ENCODE data around the gene LIM2. TPM values are rescaled to one million over a fixed set of nuclear protein-coding genes. Genes with fewer than 3 reads are reported as not detected.
A peak's percentile ranks its signal among the peaks of the same experiment; 100 is the strongest.

The LIM2 gene
- total and polyA plus RNA-seq, 9 of the 15 experiments (the other 6 are each of a cell fraction or from before 2014, with no cell fraction given): 0.07 to 0.45 (median 0.18) TPM; not detected in 4

DNA sequence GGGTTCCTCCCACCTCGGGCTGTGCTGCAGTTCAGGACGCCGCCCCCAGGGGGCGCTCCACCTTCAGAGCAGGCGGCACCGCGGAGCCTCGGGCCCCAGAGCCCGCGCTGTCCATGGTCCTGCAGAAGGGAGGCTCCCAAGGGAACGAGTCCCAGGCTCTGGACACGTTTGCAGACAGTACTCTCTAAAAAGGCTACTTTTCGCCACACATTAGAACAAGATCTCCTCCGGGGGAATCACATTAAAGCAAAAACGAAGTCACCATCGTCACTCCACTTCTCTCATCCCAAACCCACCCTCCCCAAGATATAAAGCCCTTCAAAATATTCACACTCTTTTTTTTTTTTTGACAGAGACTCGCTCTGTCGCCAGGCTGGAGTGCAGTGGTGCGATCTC is 34.3 kb upstream of the LIM2 start (continued):
- TF ChIP-seq ZBTB49 (CRISPR knock-in tag; IDR thresholded peaks at IDR 0.05; ENCODE audit: borderline replicate concordance) (peak; percentile 97; the same call in 1 of the 2 replicates), HDAC1 (IDR thresholded peaks at IDR 0.05) (peak in 1 of 2 experiments; percentile 59; a peak in 2 of 4 replicates), TOE1 (IDR thresholded peaks at IDR 0.05; ENCODE audit: borderline replicate concordance) (no peak; the same call in 1 of the 2 replicates), TOE1 (CRISPR knock-in tag; IDR thresholded peaks at IDR 0.05; ENCODE audit: borderline replicate concordance, low read depth) (0 out of 2 replicates have a peak, but pooled peaks have one; percentile 84), ZNF511 (CRISPR knock-in tag; IDR thresholded peaks at IDR 0.05) (peak; percentile 99), ZNF431 (CRISPR knock-in tag; IDR thresholded peaks at IDR 0.05) (peak; percentile 79), TCF3 (CRISPR knock-in tag; IDR thresholded peaks at IDR 0.05) (peak; percentile 47; the same call in 1 of the 2 replicates), CBX5 (IDR thresholded peaks at IDR 0.05; ENCODE audit: borderline replicate concordance, low read depth) (0 out of 2 replicates have a peak, but pooled peaks have one; percentile 34), HNRNPLL (IDR thresholded peaks at IDR 0.05; ENCODE audit: low read depth, low read length, poor library complexity, severe bottlenecking) (no peak), TGIF2 (CRISPR knock-in tag; IDR thresholded peaks at IDR 0.05) (peak; percentile 95), CTBP1 (IDR thresholded peaks at IDR 0.05; ENCODE audit: borderline replicate concordance) (peak; percentile 51; the same call in 1 of the 2 replicates), FOXA3 (CRISPR knock-in tag; conservative IDR thresholded peaks at IDR 0.05 in 1 of 2, IDR thresholded peaks at IDR 0.05 in 1 of 2) (peak in 1 of 2 experiments; percentile 85; a peak in 2 of 4 replicates), FOXJ2 (tag; IDR thresholded peaks at IDR 0.05) (no peak)
- TF ChIP-seq, protein P1, sequence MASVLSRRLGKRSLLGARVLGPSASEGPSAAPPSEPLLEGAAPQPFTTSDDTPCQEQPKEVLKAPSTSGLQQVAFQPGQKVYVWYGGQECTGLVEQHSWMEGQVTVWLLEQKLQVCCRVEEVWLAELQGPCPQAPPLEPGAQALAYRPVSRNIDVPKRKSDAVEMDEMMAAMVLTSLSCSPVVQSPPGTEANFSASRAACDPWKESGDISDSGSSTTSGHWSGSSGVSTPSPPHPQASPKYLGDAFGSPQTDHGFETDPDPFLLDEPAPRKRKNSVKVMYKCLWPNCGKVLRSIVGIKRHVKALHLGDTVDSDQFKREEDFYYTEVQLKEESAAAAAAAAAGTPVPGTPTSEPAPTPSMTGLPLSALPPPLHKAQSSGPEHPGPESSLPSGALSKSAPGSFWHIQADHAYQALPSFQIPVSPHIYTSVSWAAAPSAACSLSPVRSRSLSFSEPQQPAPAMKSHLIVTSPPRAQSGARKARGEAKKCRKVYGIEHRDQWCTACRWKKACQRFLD (CRISPR knock-in tag; IDR thresholded peaks at IDR 0.05): peak; percentile 39; the same call in 1 of the 2 replicates
- TF ChIP-seq, protein P2, sequence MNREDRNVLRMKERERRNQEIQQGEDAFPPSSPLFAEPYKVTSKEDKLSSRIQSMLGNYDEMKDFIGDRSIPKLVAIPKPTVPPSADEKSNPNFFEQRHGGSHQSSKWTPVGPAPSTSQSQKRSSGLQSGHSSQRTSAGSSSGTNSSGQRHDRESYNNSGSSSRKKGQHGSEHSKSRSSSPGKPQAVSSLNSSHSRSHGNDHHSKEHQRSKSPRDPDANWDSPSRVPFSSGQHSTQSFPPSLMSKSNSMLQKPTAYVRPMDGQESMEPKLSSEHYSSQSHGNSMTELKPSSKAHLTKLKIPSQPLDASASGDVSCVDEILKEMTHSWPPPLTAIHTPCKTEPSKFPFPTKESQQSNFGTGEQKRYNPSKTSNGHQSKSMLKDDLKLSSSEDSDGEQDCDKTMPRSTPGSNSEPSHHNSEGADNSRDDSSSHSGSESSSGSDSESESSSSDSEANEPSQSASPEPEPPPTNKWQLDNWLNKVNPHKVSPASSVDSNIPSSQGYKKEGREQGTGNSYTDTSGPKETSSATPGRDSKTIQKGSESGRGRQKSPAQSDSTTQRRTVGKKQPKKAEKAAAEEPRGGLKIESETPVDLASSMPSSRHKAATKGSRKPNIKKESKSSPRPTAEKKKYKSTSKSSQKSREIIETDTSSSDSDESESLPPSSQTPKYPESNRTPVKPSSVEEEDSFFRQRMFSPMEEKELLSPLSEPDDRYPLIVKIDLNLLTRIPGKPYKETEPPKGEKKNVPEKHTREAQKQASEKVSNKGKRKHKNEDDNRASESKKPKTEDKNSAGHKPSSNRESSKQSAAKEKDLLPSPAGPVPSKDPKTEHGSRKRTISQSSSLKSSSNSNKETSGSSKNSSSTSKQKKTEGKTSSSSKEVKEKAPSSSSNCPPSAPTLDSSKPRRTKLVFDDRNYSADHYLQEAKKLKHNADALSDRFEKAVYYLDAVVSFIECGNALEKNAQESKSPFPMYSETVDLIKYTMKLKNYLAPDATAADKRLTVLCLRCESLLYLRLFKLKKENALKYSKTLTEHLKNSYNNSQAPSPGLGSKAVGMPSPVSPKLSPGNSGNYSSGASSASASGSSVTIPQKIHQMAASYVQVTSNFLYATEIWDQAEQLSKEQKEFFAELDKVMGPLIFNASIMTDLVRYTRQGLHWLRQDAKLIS (CRISPR knock-in tag; IDR thresholded peaks at IDR 0.05): peak; percentile 97
- TF ChIP-seq, protein P3, sequence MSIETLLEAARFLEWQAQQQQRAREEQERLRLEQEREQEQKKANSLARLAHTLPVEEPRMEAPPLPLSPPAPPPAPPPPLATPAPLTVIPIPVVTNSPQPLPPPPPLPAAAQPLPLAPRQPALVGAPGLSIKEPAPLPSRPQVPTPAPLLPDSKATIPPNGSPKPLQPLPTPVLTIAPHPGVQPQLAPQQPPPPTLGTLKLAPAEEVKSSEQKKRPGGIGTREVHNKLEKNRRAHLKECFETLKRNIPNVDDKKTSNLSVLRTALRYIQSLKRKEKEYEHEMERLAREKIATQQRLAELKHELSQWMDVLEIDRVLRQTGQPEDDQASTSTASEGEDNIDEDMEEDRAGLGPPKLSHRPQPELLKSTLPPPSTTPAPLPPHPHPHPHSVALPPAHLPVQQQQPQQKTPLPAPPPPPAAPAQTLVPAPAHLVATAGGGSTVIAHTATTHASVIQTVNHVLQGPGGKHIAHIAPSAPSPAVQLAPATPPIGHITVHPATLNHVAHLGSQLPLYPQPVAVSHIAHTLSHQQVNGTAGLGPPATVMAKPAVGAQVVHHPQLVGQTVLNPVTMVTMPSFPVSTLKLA (conservative IDR thresholded peaks at IDR 0.05): peak; percentile 55 to 80
